DMS 273 (cell line): ENCODE results near the gene ZNF175.
A peak's percentile ranks its signal among the peaks of the same experiment; 100 is the strongest.

Experiments used
- DNase-seq: peaks from one replicate; lab custom pipeline; 2025; ENCODE audit not compliant: unreplicated experiment; lab: John Stamatoyannopoulos, UW

Gene ZNF175

DNA sequence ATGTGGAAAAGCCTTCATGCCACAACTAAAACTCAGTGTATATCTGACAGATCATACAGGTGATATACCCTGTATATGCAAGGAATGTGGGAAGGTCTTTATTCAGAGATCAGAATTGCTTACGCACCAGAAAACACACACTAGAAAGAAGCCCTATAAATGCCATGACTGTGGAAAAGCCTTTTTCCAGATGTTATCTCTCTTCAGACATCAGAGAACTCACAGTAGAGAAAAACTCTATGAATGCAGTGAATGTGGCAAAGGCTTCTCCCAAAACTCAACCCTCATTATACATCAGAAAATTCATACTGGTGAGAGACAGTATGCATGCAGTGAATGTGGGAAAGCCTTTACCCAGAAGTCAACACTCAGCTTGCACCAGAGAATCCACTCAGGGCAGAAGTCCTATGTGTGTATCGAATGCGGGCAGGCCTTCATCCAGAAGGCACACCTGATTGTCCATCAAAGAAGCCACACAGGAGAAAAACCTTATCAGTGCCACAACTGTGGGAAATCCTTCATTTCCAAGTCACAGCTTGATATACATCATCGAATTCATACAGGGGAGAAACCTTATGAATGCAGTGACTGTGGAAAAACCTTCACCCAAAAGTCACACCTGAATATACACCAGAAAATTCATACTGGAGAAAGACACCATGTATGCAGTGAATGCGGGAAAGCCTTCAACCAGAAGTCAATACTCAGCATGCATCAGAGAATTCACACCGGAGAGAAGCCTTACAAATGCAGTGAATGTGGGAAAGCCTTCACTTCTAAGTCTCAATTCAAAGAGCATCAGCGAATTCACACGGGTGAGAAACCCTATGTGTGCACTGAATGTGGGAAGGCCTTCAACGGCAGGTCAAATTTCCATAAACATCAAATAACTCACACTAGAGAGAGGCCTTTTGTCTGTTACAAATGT, 16.4 kb downstream of the ZNF175 start:
- DNase-seq = no peak

- no peak for DNase-seq
Observed at GRCh38 chr19:51589511-51589910, 18.4 kb downstream of the ZNF175 start.

- no peak for DNase-seq
Observed at GRCh38 chr19:51590441-51590840, 19.4 kb downstream of the ZNF175 start.

DNA sequence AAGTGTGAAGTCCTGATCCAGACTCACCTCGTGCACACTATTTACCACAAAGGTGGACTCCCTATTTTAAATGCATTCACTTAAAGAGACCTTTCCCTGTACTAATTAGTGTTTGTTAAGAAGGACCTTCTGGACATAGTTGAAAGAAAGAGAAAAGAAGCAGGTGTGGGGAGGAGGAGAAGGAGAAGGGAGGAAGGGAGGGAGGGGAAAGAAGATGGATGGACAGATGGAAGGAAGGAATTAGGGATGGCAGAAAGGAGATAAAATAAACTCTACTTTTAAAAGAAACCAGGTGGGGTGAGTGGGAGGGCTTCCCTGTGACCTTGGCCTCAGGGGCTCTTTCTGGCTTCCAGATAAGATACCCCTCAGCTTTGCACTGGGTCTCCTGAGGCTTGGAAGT, 21.4 kb downstream of the ZNF175 start:
- no peak for DNase-seq

- DNase-seq = no peak
Observed at GRCh38 chr19:51593138-51593890, 22.2 kb downstream of the ZNF175 start.

DNA sequence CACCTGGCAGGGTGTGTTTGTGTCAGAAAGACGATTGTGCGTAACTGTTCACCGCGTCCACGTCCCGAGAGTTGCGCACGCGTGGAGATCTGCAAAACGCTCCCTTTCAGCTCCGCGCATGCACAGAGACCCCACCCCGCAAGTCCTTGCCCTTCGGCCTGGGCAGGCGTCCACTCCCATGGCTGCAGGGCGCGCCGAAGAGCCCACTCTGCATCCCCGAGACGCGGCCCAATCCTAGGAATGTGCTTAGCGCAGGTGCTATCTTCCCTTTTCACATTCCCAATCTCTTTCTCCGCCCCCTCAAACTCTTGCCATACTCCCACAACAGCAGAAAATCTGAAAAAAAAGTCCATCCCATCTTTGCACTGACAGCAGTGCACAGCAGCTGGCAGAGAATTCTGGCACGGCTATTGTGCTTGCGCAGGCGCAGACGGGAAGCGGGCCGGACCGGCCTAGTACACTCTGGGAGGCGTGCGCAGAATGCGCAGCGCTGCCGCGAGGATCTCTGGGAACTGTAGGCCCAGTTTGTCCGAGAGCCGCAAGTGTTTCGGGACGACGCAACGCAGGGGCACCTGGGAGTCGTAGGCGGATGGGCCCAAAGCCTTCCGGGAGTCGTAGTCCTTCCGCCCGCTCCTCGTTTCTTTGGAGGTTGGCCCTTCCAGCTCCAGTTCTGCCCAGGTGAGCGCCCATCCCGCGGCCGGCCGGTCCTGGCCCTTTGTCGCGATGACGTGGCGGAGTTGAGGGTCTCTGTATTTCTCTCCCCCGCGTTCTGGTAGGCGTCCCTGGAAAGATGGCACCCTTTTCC, 23.1 kb downstream of the ZNF175 start:
- DNase-seq = peak; percentile 99

- no peak for DNase-seq
Observed at GRCh38 chr19:51594774-51595109, 23.7 kb downstream of the ZNF175 start.

GRCh38 chr19:51595190-51596175, 24.4 kb downstream of the ZNF175 start:
- DNase-seq = no peak

- no peak for DNase-seq
Observed at GRCh38 chr19:51598159-51598915, 27.3 kb downstream of the ZNF175 start.

DNA sequence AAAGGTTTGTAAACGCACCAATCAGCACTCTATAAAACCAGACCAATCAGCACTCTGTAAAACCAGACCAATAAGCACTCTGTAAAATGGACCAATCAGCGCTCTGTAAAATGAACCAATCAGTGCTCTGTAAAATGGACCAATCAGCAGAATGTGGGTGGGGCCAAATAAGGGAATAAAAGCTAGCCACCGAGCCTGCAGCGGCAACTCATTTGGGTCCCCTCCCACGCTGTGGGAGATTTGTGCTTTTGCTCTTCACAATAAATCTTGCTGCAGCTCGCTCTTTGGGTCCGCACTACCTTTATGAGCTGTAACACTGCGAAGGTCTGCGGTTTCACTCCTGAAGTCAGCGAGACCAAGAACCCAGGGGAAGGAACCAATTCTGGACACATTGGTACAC, 28.0 kb downstream of the ZNF175 start:
- no peak for DNase-seq

DNA sequence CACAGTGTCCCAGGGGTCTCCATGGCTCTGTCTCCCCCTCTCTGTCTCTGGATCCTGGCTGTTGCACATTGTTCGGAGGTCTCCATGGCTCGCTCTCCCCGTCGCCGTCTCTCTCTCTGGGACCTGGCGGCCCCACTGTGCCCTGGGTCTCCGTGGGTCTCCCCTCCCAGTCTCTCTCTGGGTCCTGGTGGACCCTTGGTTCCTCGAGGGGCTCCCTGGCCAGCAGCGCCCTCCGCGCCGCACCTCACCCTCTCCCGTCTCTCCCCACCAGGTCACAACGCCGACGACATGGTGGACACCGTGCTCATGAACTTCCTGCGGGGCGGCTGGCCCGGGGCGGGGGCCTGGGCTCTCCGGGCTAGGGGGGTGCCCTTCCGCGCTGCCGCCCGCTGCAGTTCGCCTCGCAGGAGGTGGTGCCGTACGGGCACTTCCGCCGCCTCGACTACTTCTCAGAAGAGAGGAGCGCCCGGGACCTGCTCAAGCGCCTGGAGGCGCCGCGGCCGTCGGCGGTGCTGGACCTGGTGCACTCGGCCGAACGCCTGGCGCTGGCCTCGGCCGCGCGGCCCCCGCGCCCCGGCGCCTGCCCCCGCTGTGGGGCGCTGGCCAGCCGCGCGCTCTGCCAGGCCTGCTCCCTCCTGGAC, 30.0 kb downstream of the ZNF175 start:
- no peak for DNase-seq

DNA sequence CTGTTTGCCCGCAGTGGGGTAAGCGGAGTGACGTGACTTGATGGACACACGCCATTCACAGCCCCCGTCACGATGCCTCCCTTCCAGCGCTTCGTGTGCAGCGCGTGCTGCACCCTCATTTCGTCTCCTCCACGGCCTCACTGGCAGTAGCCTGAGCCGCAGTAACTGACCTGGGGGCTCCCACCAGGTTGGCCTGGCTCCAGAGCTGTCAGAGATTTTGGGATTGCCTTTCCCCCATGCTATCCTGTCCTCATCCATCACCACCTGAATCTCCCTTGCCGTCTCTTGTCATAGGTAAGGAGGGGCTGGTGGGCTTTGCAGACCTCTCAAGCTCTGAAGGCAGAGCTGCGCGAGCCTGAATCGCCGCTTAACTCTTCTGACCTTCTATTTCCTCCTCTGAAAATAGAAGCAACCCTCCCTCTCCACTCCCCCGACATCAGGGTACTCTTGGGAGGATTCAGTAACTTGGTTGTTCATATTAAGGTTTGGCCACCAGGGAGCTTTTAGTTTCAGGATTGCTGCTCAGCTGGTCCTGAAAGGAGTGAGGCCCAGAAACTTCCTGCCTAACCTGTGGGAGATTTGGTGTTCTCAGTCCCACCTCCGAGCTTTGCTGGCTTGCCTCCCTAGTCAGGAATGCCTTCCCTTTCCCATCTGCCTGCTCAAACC, 31.2 kb downstream of the ZNF175 start:
- DNase-seq = no peak

DNA sequence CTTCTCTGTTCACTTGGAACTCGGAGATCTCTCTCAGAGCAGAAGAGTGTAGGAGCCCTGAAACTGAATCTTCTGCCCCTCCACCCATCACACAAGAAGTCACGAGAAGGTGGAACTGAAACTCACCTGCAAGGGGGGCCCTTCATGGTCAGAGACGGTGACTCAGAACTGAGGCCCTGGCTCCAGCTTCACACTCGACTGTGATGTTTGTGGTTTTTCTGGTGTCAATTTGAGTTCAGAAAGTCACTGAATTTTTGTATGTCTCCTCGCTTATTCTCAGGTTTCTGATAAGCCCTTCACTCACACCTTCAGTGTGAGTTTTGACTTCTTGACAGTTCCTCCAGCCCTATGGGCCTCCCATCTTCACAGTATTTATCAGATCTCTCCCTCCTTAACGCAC, 36.0 kb downstream of the ZNF175 start:
- no peak for DNase-seq

DNA sequence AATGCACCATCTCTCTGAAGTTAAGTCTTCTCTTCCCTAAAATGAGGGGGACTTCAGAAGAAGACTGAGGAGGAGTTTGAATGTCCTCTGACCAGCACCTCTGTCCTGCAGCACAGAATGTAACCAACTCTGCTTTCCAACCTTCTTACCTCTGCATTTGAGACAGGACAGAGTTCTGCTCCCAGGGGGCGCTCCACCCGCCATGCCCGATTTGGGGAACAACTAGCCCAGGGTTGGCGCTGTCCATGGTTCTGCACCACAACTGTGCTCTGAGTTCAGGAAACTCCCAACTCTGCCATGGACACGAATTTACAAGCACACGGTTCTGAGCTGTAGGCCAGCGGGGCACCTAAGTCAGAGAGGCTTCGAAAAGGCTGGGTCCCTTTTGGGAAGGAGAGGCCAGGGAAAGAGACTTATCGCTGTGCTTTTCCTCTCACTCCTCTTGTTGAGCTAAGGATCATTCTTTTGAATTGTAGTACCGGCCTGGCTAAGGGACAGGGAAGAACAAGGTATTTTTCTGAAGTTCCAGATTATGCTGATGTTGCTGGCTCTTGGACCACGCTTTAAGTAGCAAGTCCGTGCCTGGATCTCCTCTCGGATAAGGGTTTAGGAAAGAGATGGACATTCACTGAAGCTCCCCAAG, 37.0 kb downstream of the ZNF175 start:
- peak; percentile 76 for DNase-seq

DNA sequence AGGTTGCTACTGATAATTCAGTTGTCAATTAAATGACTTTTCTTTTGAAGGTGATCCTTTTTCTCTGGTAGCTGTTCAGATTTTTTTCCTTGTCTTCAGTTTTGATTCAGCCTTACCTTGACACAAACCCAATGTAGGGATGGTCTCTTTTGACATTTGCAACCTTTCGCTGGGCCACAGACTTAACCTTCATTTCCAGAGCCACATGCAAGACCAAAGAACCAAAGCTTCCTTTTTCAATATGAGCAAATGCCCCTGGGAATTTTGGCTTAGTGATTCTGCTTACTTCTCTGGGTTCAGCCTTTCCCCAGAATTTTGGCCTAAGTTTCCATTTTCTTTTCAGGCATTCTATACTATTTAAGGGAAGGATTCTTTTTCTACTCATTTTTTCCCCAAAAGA, 39.5 kb downstream of the ZNF175 start:
- no peak for DNase-seq

DNA sequence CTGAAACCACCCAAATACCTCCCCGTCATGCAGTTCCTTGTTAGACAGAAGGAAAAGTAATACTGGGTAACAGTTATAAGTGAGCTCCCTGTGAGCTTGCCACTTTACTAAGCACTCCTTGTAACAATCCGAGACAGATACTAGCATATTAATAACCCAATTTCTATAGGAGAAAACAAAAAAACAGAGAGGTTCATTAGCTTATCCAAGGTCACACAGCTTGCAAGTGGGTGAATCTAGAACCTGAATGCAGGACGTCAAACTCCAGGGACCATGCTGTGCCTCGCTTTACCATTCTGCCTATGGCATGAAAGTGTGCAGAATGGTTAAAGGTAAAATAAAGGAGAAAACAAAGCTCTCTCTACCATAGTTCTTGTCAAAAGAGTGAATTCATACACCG, 43.7 kb downstream of the ZNF175 start:
- DNase-seq = no peak

GRCh38 chr19:51615991-51616390, 44.9 kb downstream of the ZNF175 start:
- DNase-seq = no peak

GRCh38 chr19:51621178-51621577, 50.1 kb downstream of the ZNF175 start:
- no peak for DNase-seq
